NB4 (cell line): ENCODE data around the gene EXOC6B.

Experiments used
- CTCF ChIP-seq: IDR thresholded peaks from one replicate; pipeline ENCODE4 v1.5.1; 2012; ENCODE audit warnings: low read depth, low read length
- POLR2A ChIP-seq: IDR thresholded peaks from 2 replicates; pipeline ENCODE4 v1.6.1; 2011; ENCODE audit warnings: mild to moderate bottlenecking; ENCODE audit not compliant: insufficient read length; ENCODE audit errors: extremely low read depth

- TF ChIP-seq POLR2A (no peak), CTCF (no peak)
Observed at GRCh38 chr2:72731116-72731515, 94.7 kb downstream of the EXOC6B start.
